IPS-18a (cell line): ENCODE measurements around the gene SH3RF1.
"Not testable (repeated sequence)": the region's sequence is repeated elsewhere in the genome, so short reads cannot be mapped to it uniquely, and the experiment has no call there.

ENCODE experiments used
- H3K27ac ChIP-seq: one replicate; pipeline ENCODE4 v1.5.1; 2013; ENCODE audit warnings: low read length
- H3K27me3 ChIP-seq: one replicate; pipeline ENCODE4 v1.6.1; 2013; ENCODE audit warnings: mild to moderate bottlenecking, low read length; ENCODE audit not compliant: control insufficient read depth, insufficient read depth
- H3K36me3 ChIP-seq: one replicate; pipeline ENCODE4 v1.6.1; 2013; ENCODE audit warnings: low read depth, low read length; ENCODE audit not compliant: control insufficient read depth
- H3K4me1 ChIP-seq: one replicate; pipeline ENCODE4 v1.6.1; 2013; ENCODE audit warnings: low read depth, low read length; ENCODE audit not compliant: control insufficient read depth
- H3K4me3 ChIP-seq: one replicate; pipeline ENCODE4 v1.5.1; 2013; ENCODE audit warnings: low read length
- H3K9ac ChIP-seq: one replicate; pipeline ENCODE4 v1.6.1; 2013; ENCODE audit warnings: mild to moderate bottlenecking, low read length, moderate library complexity
- H3K9me3 ChIP-seq: one replicate; pipeline ENCODE4 v1.6.1; 2013; ENCODE audit warnings: low read depth, low read length; ENCODE audit not compliant: control insufficient read depth

The SH3RF1 gene

DNA sequence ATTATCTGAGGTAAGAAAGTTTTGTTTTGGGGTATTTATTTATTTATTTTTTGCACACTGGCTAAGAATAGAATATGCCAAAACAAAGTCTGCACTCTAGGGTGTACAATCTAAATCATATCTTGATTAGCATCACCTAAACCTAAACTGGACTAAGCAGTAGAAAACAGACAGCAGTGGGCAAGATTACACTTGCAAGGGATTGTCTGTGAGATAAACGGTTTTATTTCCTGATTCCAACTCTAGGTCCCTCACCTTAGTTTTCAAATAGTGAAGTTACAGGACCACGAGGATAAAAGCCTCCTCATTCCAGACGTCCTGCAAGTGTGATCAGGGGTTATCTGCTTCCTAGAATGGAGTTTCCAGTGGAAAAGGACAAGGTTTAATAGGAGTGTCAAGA is 86.1 kb downstream of the SH3RF1 start:
- H3K9ac ChIP-seq = no peak overlapping the region
- H3K4me3 ChIP-seq = no peak overlapping the region
- no peaks in the 10 kb centered on the region for H3K27me3 ChIP-seq
- H3K36me3 ChIP-seq = no peaks in the 10 kb centered on the region
- no peaks in the 10 kb centered on the region for H3K9me3 ChIP-seq
- H3K27ac ChIP-seq = no peak overlapping the region
- H3K4me1 ChIP-seq = no peaks in the 10 kb centered on the region

DNA sequence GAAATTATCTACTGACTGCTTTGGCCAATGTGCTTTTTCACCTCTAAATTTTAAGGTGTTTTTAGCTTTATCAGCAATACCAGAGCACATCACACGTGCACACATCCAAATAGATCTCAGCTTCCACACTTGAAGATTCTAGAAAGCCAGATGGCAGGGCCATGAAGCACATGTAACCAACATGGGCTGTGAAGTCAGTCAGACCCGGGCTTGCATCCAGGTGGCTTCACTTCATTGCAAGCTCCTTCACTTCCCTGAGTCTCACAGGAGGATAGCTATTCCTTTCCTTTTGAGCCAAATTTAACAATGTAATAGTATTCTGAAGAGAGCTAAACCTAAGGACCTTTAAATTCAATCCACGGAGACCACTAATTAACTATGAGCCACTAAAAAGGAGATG is 86.5 kb downstream of the SH3RF1 start:
- Histone ChIP-seq H3K9me3 (no peaks in the 10 kb centered on the region), H3K4me1 (no peaks in the 10 kb centered on the region)

GRCh38 chr4:169183581-169183980 is 87.2 kb downstream of the SH3RF1 start:
- Histone ChIP-seq H3K4me1 (no peaks in the 10 kb centered on the region), H3K36me3 (no peaks in the 10 kb centered on the region), H3K27ac (no peak overlapping the region), H3K4me3 (no peak overlapping the region), H3K9me3 (no peaks in the 10 kb centered on the region), H3K27me3 (no peaks in the 10 kb centered on the region), H3K9ac (no peak overlapping the region)

More for the DNA sequence above, 86.5 kb downstream of the SH3RF1 start:
- H3K36me3 ChIP-seq = no peaks in the 10 kb centered on the region
- no peak overlapping the region for H3K4me3 ChIP-seq
- H3K27ac ChIP-seq = no peak overlapping the region
- H3K27me3 ChIP-seq = no peaks in the 10 kb centered on the region
- H3K9ac ChIP-seq = no peak overlapping the region

DNA sequence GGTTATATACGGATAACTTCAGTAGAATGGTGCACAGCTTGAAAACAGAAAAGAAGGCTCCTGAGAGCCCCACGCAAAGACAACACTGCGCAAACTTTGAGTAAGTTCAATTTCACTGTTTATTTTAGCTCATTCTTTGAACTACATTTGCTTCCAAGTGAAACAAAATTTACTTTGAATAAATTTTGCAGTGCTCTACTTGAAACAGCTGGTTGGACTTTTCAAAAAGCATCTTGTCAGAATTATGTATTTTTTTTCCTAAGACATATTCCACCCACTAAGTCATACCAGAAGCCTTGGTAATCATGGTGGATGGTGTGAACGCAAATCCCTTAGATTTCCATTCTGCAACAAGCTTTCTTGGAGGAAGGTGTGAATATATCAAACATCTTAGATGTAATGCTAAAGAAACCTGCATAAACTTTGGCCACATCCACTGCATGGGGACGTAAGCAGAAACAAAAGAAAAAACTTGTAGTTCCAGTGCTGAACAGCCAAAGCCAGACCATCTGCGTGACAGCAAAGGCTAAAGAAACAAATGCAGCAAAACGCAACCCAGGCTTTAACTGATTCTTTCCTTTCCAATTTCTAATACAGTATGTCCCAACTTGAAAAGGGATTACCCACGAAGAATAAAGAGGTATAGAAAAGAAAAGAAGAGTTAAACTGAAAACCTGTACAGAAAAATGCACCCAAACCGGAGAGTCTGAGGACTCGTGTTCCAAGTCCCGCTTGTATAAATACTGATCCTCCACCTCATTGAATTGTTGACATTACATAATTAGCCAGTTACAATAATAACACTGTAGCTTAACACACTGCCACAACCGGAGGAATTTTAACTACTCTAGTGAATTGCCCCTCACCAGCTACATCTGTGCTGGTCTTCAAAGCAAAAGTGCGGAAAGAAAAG is 90.9 kb downstream of the SH3RF1 start:
- H3K4me1 ChIP-seq = no peaks in the 10 kb centered on the region
- H3K27me3 ChIP-seq = no peaks in the 10 kb centered on the region
- no peaks in the 10 kb centered on the region for H3K9me3 ChIP-seq
- no peak overlapping the region for H3K9ac ChIP-seq
- H3K36me3 ChIP-seq = no peaks in the 10 kb centered on the region
- H3K4me3 ChIP-seq = no peak overlapping the region
- no peak overlapping the region for H3K27ac ChIP-seq

GRCh38 chr4:169178092-169178491 is 92.7 kb downstream of the SH3RF1 start:
- not testable (repeated sequence) for H3K27ac ChIP-seq, H3K4me1 ChIP-seq, H3K27me3 ChIP-seq, H3K4me3 ChIP-seq, H3K9ac ChIP-seq, H3K36me3 ChIP-seq, H3K9me3 ChIP-seq

DNA sequence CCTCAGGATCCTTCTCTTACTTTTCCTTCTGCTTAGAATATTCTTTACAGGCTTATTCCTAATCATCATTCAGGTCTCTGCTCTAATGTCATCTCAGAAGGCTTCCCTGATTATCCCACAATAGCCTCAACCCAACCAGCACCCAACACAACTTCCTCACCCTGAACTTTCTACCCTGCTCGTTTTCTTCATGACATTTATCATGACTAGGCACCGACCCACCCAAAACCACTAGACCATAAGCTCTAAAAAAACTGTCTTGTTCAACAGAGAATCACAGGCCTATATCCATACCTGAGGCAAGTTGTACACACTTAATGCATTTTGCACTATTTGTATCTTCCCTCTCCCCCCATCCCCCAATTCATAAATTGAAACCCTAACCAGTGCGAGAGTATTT is 95.3 kb downstream of the SH3RF1 start:
- no peak overlapping the region for H3K27ac ChIP-seq
- no peaks in the 10 kb centered on the region for H3K9me3 ChIP-seq
- no peak overlapping the region for H3K4me3 ChIP-seq
- H3K4me1 ChIP-seq = no peaks in the 10 kb centered on the region
- no peak overlapping the region for H3K9ac ChIP-seq
- no peaks in the 10 kb centered on the region for H3K27me3 ChIP-seq
- no peaks in the 10 kb centered on the region for H3K36me3 ChIP-seq

- Histone ChIP-seq H3K9ac (no peak overlapping the region), H3K27me3 (no peaks in the 10 kb centered on the region), H3K36me3 (no peaks in the 10 kb centered on the region), H3K4me3 (no peak overlapping the region), H3K9me3 (no peaks in the 10 kb centered on the region), H3K27ac (no peak overlapping the region), H3K4me1 (no peaks in the 10 kb centered on the region)
These were observed 95.7 kb downstream of the SH3RF1 start for GRCh38 chr4:169175035-169175434.

DNA sequence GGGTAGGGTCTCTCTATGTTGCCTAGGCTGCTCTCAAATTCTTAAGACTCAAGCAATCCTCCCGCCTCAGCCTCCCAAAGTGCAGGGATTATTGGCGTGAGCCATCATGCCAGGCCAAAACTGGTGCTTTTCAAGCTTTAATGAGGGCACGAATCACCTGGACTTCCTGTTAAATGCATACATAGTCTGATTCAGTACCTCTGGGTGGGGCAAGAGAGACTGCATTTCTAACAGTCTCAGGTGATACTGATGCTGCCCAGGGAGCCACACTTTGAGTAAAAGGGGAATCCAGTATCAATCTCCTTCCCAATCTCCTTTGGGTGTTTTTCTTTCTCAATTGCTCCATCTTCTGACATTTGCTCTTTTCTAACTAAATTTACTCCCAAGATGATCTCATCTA is 96.5 kb downstream of the SH3RF1 start:
- H3K4me3 ChIP-seq = no peak overlapping the region
- no peaks in the 10 kb centered on the region for H3K4me1 ChIP-seq
- no peaks in the 10 kb centered on the region for H3K27me3 ChIP-seq
- no peaks in the 10 kb centered on the region for H3K36me3 ChIP-seq
- no peak overlapping the region for H3K27ac ChIP-seq
- no peaks in the 10 kb centered on the region for H3K9me3 ChIP-seq
- no peak overlapping the region for H3K9ac ChIP-seq

- H3K36me3 ChIP-seq = no peaks in the 10 kb centered on the region
- no peak overlapping the region for H3K27ac ChIP-seq
- H3K27me3 ChIP-seq = no peaks in the 10 kb centered on the region
- H3K9ac ChIP-seq = no peak overlapping the region
- H3K4me3 ChIP-seq = no peak overlapping the region
- no peaks in the 10 kb centered on the region for H3K9me3 ChIP-seq
- no peaks in the 10 kb centered on the region for H3K4me1 ChIP-seq
These were observed 102.5 kb downstream of the SH3RF1 start for GRCh38 chr4:169167957-169168858.

DNA sequence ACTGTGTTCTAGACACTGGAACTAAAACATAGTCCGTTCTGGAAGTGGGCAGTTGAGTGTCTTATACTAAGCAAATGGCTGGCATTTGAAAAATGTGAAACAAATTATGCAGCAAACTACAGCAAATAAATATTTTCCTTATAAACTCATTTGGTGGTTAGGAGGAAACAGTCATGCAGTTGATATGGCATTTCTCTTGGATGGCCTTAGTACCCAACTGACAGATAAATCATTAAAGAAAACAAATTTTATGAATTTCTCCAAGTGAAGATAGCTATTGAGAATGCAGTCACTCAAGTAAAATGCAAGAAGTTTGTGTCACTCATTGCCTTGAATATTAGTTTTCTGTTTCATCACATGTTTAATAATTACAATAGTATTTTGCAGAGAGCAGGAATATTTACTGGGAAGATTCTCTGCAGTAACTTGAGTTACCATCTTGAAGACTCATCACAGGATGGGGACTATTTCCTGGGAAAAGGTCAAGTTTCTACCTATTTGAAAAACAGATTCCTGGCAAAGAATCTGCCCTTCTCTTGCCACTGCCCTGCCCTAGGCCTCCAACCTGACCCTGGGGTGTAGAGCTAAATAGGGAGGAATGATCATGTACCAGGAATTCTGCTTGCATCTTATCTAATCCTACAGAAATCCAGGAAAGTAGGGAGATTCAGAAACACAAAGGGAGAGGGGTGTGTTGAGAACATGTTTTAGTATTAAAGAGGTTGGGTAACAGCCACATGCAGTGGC is 105.9 kb downstream of the SH3RF1 start:
- Histone ChIP-seq H3K9ac (no peak overlapping the region), H3K9me3 (no peaks in the 10 kb centered on the region), H3K27me3 (no peaks in the 10 kb centered on the region), H3K4me1 (no peaks in the 10 kb centered on the region), H3K27ac (no peak overlapping the region), H3K4me3 (no peak overlapping the region), H3K36me3 (no peaks in the 10 kb centered on the region)

- no peak overlapping the region for H3K4me3 ChIP-seq
- H3K36me3 ChIP-seq = no peaks in the 10 kb centered on the region
- H3K9ac ChIP-seq = no peak overlapping the region
- H3K27me3 ChIP-seq = no peaks in the 10 kb centered on the region
- no peaks in the 10 kb centered on the region for H3K9me3 ChIP-seq
- H3K27ac ChIP-seq = no peak overlapping the region
- H3K4me1 ChIP-seq = no peaks in the 10 kb centered on the region
These were observed 106.6 kb downstream of the SH3RF1 start for GRCh38 chr4:169163947-169164668.
